WTC11 (cell line): ENCODE measurements around the gene GPR132. TPM values are rescaled to one million over a fixed set of nuclear protein-coding genes. Genes with fewer than 3 reads are reported as not detected.

Experiments
- ATAC-seq: fragments of 200-7000 bp; cut with Tn5 transposase; 2 replicates; pipeline ENCODE4 v1.10.0; 2021; ENCODE audit warnings: mild to moderate bottlenecking, moderate library complexity
- CTCF ChIA-PET: fragments of 300-600 bp; sonication (Branson Sonifier 250); formaldehyde crosslinking; loops from one replicate; lab custom pipeline; 2021; ENCODE audit warnings: antibody characterized with exemption; lab: Charles Lee
- POLR2A ChIA-PET: fragments of 350-600 bp; sonication (Branson Sonifier 250); formaldehyde crosslinking; loops from one replicate; lab custom pipeline; 2021; ENCODE audit warnings: antibody characterized with exemption; lab: Charles Lee
- DNase-seq: peaks from one replicate; pipeline ENCODE4 v3.0.0; 2021; ENCODE audit warnings: low spot score
- H3K27ac Mint-ChIP-seq: 2 replicates; pipeline ENCODE4 v1.8.0; 2021; ENCODE audit warnings: mixed read lengths
- H3K27me3 Mint-ChIP-seq: 2 replicates; pipeline ENCODE4 v1.8.0; 2021; ENCODE audit warnings: low read depth, mild to moderate bottlenecking, moderate library complexity, mixed read lengths
- H3K36me3 Mint-ChIP-seq: 2 replicates; pipeline ENCODE4 v1.8.0; 2021; ENCODE audit warnings: mixed read lengths
- H3K4me1 Mint-ChIP-seq: 2 replicates; pipeline ENCODE4 v1.8.0; 2022; ENCODE audit warnings: mixed read lengths
- H3K4me3 Mint-ChIP-seq: 2 replicates; pipeline ENCODE4 v1.8.0; 2021; ENCODE audit warnings: mild to moderate bottlenecking, moderate library complexity, mixed read lengths
- H3K9me3 Mint-ChIP-seq: 2 replicates; pipeline ENCODE4 v1.8.0; 2021; ENCODE audit warnings: mixed read lengths
- ATF2 ChIP-seq: sonication (generic); formaldehyde crosslinking; IDR thresholded peaks from 2 replicates; pipeline ENCODE4 v1.8.1; 2022; ENCODE audit warnings: low read depth, missing genetic modification reagents, borderline replicate concordance
- CBFB ChIP-seq: sonication (generic); formaldehyde crosslinking; IDR thresholded peaks from 2 replicates; pipeline ENCODE4 v1.8.1; 2022; ENCODE audit warnings: mild to moderate bottlenecking, low read depth, missing genetic modification reagents
- EMX1 ChIP-seq: fragments of 250-450 bp; sonication (Bioruptor Pico); IDR thresholded peaks from 2 replicates; pipeline ENCODE4 v1.8.0; 2021; ENCODE audit warnings: mild to moderate bottlenecking
- FOXK1 ChIP-seq: sonication (generic); formaldehyde crosslinking; IDR thresholded peaks from 2 replicates; pipeline ENCODE4 v1.8.0; 2022; ENCODE audit warnings: mild to moderate bottlenecking, moderate library complexity, missing genetic modification reagents
- GABPB1 ChIP-seq: sonication (generic); formaldehyde crosslinking; IDR thresholded peaks from 2 replicates; pipeline ENCODE4 v1.8.1; 2023; ENCODE audit warnings: mild to moderate bottlenecking, missing genetic modification reagents
- GRHL2 ChIP-seq: fragments of 250-450 bp; sonication (Bioruptor Pico); IDR thresholded peaks from 2 replicates; pipeline ENCODE4 v1.8.0; 2022; ENCODE audit warnings: mild to moderate bottlenecking, moderate library complexity; ENCODE audit not compliant: insufficient replicate concordance, severe bottlenecking
- NFYB ChIP-seq: sonication (generic); formaldehyde crosslinking; conservative IDR thresholded peaks from 2 replicates; pipeline ENCODE4 v1.8.0; 2022; ENCODE audit warnings: low read depth, missing genetic modification reagents
- PREB ChIP-seq: sonication (generic); formaldehyde crosslinking; IDR thresholded peaks from 2 replicates; pipeline ENCODE4 v1.8.1; 2022; ENCODE audit warnings: mild to moderate bottlenecking, missing genetic modification reagents, moderate library complexity, borderline replicate concordance
- RELA ChIP-seq: sonication (generic); formaldehyde crosslinking; IDR thresholded peaks from 2 replicates; pipeline ENCODE4 v1.8.1; 2022; ENCODE audit warnings: missing genetic modification reagents, mild to moderate bottlenecking, borderline replicate concordance
- SMAD3 ChIP-seq: sonication (generic); formaldehyde crosslinking; IDR thresholded peaks from 2 replicates; pipeline ENCODE4 v1.8.0; 2022; ENCODE audit warnings: missing genetic modification reagents, mild to moderate bottlenecking, borderline replicate concordance
- SOX15 ChIP-seq: fragments of 250-450 bp; sonication (Bioruptor Pico); IDR thresholded peaks from 2 replicates; pipeline ENCODE4 v1.9.0; 2021; ENCODE audit warnings: mild to moderate bottlenecking
- USF1 ChIP-seq: sonication (generic); formaldehyde crosslinking; IDR thresholded peaks from 2 replicates; pipeline ENCODE4 v1.8.0; 2022; ENCODE audit warnings: mild to moderate bottlenecking, missing genetic modification reagents
- ZNF232 ChIP-seq: sonication (generic); formaldehyde crosslinking; IDR thresholded peaks from 2 replicates; pipeline ENCODE4 v1.8.0; 2022; ENCODE audit warnings: mild to moderate bottlenecking, missing genetic modification reagents
- ZNF317 ChIP-seq: sonication (generic); formaldehyde crosslinking; IDR thresholded peaks from 2 replicates; pipeline ENCODE4 v1.8.1; 2023; ENCODE audit warnings: low read depth, mild to moderate bottlenecking, moderate library complexity, missing genetic modification reagents, borderline replicate concordance
- ZNF396 ChIP-seq: fragments of 250-450 bp; sonication (Bioruptor Pico); IDR thresholded peaks from 2 replicates; pipeline ENCODE4 v1.8.0; 2021; ENCODE audit warnings: mild to moderate bottlenecking, moderate library complexity, borderline replicate concordance
- ZNF671 ChIP-seq: fragments of 250-450 bp; sonication (Bioruptor Pico); IDR thresholded peaks from 2 replicates; pipeline ENCODE4 v1.8.0; 2021; ENCODE audit warnings: mild to moderate bottlenecking
- total RNA-seq: library from RNA; stranded (reverse); gene quantifications from 3 replicates; pipeline ENCODE4 v1.2.3, GENCODE V29; 2021
- TF ChIP-seq, protein P1 (sequence below): sonication (generic); formaldehyde crosslinking; IDR thresholded peaks from 2 replicates; pipeline ENCODE4 v1.8.0; 2022; ENCODE audit warnings: mild to moderate bottlenecking, missing genetic modification reagents

The GPR132 gene
- total RNA-seq, 1 experiment from 2014 or later = 0.13 TPM

DNA sequence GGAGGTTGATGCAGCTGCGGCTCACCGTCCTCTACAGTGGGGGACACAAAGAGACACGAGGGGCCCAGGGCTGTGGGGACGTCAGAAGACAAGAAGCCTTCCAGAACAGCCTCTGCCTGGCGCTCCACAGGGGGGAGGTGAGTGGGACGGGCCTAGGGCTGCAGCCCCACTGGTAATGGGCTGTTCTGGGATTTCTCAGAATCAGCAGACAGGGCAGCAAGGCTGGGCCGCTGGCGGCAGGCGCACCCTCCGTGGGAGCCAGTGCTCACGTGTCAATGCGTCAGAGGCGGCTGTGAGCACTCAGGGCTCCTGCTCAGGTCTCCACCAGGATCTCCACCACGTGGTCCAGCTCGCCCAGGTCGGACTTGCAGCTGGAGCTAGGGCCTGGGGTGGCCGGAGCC, 54.3 kb downstream of the GPR132 start:
- ChIA-PET POLR2A (no interaction called here), CTCF (interaction anchor here (1.2 kb wide), 1 partner anchor 242 kb away, joined by 3 read pairs; no protein-coding TSS in a partner anchor)
- Mint-ChIP-seq H3K4me1 (peaks cover 25% of the 10 kb centered on the region), H3K36me3 (peaks cover 21% of the 10 kb centered on the region), H3K27ac (no peak overlapping the region), H3K4me3 (no peak overlapping the region), H3K27me3 (no peaks in the 10 kb centered on the region), H3K9me3 (no peaks in the 10 kb centered on the region)
- no peak for ATAC-seq
- TF ChIP-seq ZNF317 (CRISPR knock-in tag) (no peak), ZNF232 (CRISPR knock-in tag) (no peak), EMX1 (CRISPR knock-in tag) (no peak), FOXK1 (CRISPR knock-in tag) (no peak), ZNF396 (CRISPR knock-in tag) (no peak), CBFB (no peak), SMAD3 (CRISPR knock-in tag) (no peak), ZNF671 (no peak), SOX15 (CRISPR knock-in tag) (no peak)
- no peak for DNase-seq

GRCh38 chr14:105010106-105010505, 55.1 kb downstream of the GPR132 start:
- Mint-ChIP-seq H3K4me3 (no peak overlapping the region), H3K9me3 (no peaks in the 10 kb centered on the region), H3K36me3 (peaks cover 21% of the 10 kb centered on the region), H3K27me3 (no peaks in the 10 kb centered on the region), H3K4me1 (peaks cover 17% of the 10 kb centered on the region)
- POLR2A ChIA-PET = no interaction called here
- no peak for DNase-seq
- no peak for ATAC-seq
- no peak for TF ChIP-seq USF1
- TF ChIP-seq, protein P1, sequence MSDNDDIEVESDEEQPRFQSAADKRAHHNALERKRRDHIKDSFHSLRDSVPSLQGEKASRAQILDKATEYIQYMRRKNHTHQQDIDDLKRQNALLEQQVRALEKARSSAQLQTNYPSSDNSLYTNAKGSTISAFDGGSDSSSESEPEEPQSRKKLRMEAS (CRISPR knock-in tag) = no peak
- no peak for TF ChIP-seq FOXK1 (CRISPR knock-in tag)
- TF ChIP-seq, all 79 proteins: peak for 0
- CTCF ChIA-PET = no interaction called here
- H3K27ac Mint-ChIP-seq = no peak overlapping the region

- peaks cover 21% of the 10 kb centered on the region for H3K36me3 Mint-ChIP-seq
- DNase-seq = no peak
- H3K4me3 Mint-ChIP-seq = no peak overlapping the region
- ATAC-seq = no peak
- ChIA-PET POLR2A (no interaction called here), CTCF (no interaction called here)
- no peak for TF ChIP-seq PREB
- no peak for TF ChIP-seq NFYB (CRISPR knock-in tag)
- TF ChIP-seq ATF2 (CRISPR knock-in tag) = no peak
- TF ChIP-seq GRHL2 = no peak
- no peak for TF ChIP-seq RELA (CRISPR knock-in tag)
- no peak for TF ChIP-seq ZNF396 (CRISPR knock-in tag)
- no peak for TF ChIP-seq GABPB1
- H3K27me3 Mint-ChIP-seq = no peaks in the 10 kb centered on the region
- no peaks in the 10 kb centered on the region for H3K4me1 Mint-ChIP-seq
- H3K27ac Mint-ChIP-seq = peak overlapping the region; percentile 72; the same call in 1 of the 2 replicates
- H3K9me3 Mint-ChIP-seq = no peaks in the 10 kb centered on the region
Measured at GRCh38 chr14:105007593-105008264, 57.5 kb downstream of the GPR132 start.
